ENCODE measurements around the gene ZNF79. TPM values are rescaled to one million over a fixed set of nuclear protein-coding genes. Genes with fewer than 3 reads are reported as not detected.

Gene ZNF79
- total RNA-seq, 1 donor from 2014 or later = 9.4 TPM

GRCh38 chr9:127398275-127398647, 25.9 kb upstream of the ZNF79 start:
- DNase-seq (ENCODE audit: low read depth, low spot score) = no peak

GRCh38 chr9:127398715-127399400, 25.3 kb upstream of the ZNF79 start:
- no peak for DNase-seq (ENCODE audit: low read depth, low spot score)

- DNase-seq (ENCODE audit: low read depth, low spot score) = no peak
These were observed 24.4 kb upstream of the ZNF79 start for GRCh38 chr9:127399736-127400269.

- no peak for DNase-seq (ENCODE audit: low read depth, low spot score)
These were observed 21.6 kb upstream of the ZNF79 start for GRCh38 chr9:127402401-127403090.

GRCh38 chr9:127403507-127404192, 20.5 kb upstream of the ZNF79 start:
- DNase-seq (ENCODE audit: low read depth, low spot score) = no peak

- DNase-seq (ENCODE audit: low read depth, low spot score) = no peak
These were observed 19.6 kb upstream of the ZNF79 start for GRCh38 chr9:127404631-127405030.

GRCh38 chr9:127405344-127406125, 18.6 kb upstream of the ZNF79 start:
- DNase-seq (ENCODE audit: low read depth, low spot score) = no peak

GRCh38 chr9:127406799-127407491, 17.2 kb upstream of the ZNF79 start:
- no peak for DNase-seq (ENCODE audit: low read depth, low spot score)

GRCh38 chr9:127407492-127407843, 16.7 kb upstream of the ZNF79 start:
- DNase-seq (ENCODE audit: low read depth, low spot score) = no peak

GRCh38 chr9:127411122-127411521, 13.1 kb upstream of the ZNF79 start:
- DNase-seq (ENCODE audit: low read depth, low spot score) = no peak

- DNase-seq (ENCODE audit: low read depth, low spot score) = no peak
These were observed 9.0 kb upstream of the ZNF79 start for GRCh38 chr9:127415141-127415540.

GRCh38 chr9:127415657-127416056, 8.5 kb upstream of the ZNF79 start:
- DNase-seq (ENCODE audit: low read depth, low spot score) = no peak

- no peak for DNase-seq (ENCODE audit: low read depth, low spot score)
These were observed 6.8 kb upstream of the ZNF79 start for GRCh38 chr9:127417131-127418036.

- DNase-seq (ENCODE audit: low read depth, low spot score) = no peak
These were observed 6.1 kb upstream of the ZNF79 start for GRCh38 chr9:127418037-127418471.

- no peak for DNase-seq (ENCODE audit: low read depth, low spot score)
These were observed 4.8 kb upstream of the ZNF79 start for GRCh38 chr9:127419348-127419747.

- no peak for DNase-seq (ENCODE audit: low read depth, low spot score)
These were observed 3.1 kb upstream of the ZNF79 start for GRCh38 chr9:127421057-127421456.

- no peak for DNase-seq (ENCODE audit: low read depth, low spot score)
These were observed 1.9 kb upstream of the ZNF79 start for GRCh38 chr9:127422133-127422782.

- DNase-seq (ENCODE audit: low read depth, low spot score) = no peak
These were observed 1.4 kb upstream of the ZNF79 start for GRCh38 chr9:127422787-127423186.

GRCh38 chr9:127423476-127423933, 677 bp upstream of the ZNF79 start:
- no peak for DNase-seq (ENCODE audit: low read depth, low spot score)
